ENCODE measurements around the gene LRRC14B.

LRRC14B gene

GRCh38 chr5:157126-157715 lies 34.1 kb upstream of the LRRC14B start:
- Mint-ChIP-seq H3K4me3 (no peak overlapping the region), H3K36me3 (ENCODE audit: low read depth) (peaks cover 26% of the 10 kb centered on the region), H3K27ac (no peak overlapping the region), H3K9me3 (no peaks in the 10 kb centered on the region), H3K27me3 (ENCODE audit: low read depth) (peaks cover 4% of the 10 kb centered on the region), H3K4me1 (peaks cover 45% of the 10 kb centered on the region)
- TF ChIP-seq CTCF (IDR thresholded peaks at IDR 0.05; ENCODE audit: unreplicated experiment in 3 of 3), result no peak

- H3K27ac Mint-ChIP-seq, result no peak overlapping the region
- H3K9me3 Mint-ChIP-seq, result no peaks in the 10 kb centered on the region
- peaks cover 4% of the 10 kb centered on the region for H3K27me3 Mint-ChIP-seq (ENCODE audit: low read depth)
- no peak overlapping the region for H3K4me3 Mint-ChIP-seq
- TF ChIP-seq CTCF (IDR thresholded peaks at IDR 0.05; ENCODE audit: unreplicated experiment in 3 of 3), result no peak
- H3K4me1 Mint-ChIP-seq, result peaks cover 45% of the 10 kb centered on the region
- H3K36me3 Mint-ChIP-seq (ENCODE audit: low read depth), result peaks cover 21% of the 10 kb centered on the region
Measured at GRCh38 chr5:157801-158200, 33.5 kb upstream of the LRRC14B start.

GRCh38 chr5:158807-159447 lies 32.4 kb upstream of the LRRC14B start:
- Mint-ChIP-seq H3K4me3 (no peak overlapping the region), H3K4me1 (peaks cover 45% of the 10 kb centered on the region), H3K27ac (peak overlapping the region in 1 of 3 experiments; percentile 23), H3K27me3 (ENCODE audit: low read depth) (peaks cover 4% of the 10 kb centered on the region), H3K36me3 (ENCODE audit: low read depth) (peaks cover 24% of the 10 kb centered on the region), H3K9me3 (no peaks in the 10 kb centered on the region)
- TF ChIP-seq CTCF (IDR thresholded peaks at IDR 0.05; ENCODE audit: unreplicated experiment in 3 of 3), result no peak

- peaks cover 7% of the 10 kb centered on the region for H3K27me3 Mint-ChIP-seq (ENCODE audit: low read depth)
- no peak for TF ChIP-seq CTCF (IDR thresholded peaks at IDR 0.05; ENCODE audit: unreplicated experiment in 3 of 3)
- H3K27ac Mint-ChIP-seq, result peak overlapping the region; percentile 20 to 77 (median 29)
- no peaks in the 10 kb centered on the region for H3K9me3 Mint-ChIP-seq
- peaks cover 26% of the 10 kb centered on the region for H3K36me3 Mint-ChIP-seq (ENCODE audit: low read depth)
- peak overlapping the region in 1 of 3 experiments; percentile 31 for H3K4me3 Mint-ChIP-seq
- peaks cover 40% of the 10 kb centered on the region for H3K4me1 Mint-ChIP-seq
Measured at GRCh38 chr5:159448-160172, 31.7 kb upstream of the LRRC14B start.

GRCh38 chr5:160173-160510 lies 31.2 kb upstream of the LRRC14B start:
- peaks cover 7% of the 10 kb centered on the region for H3K27me3 Mint-ChIP-seq (ENCODE audit: low read depth)
- no peak overlapping the region for H3K4me3 Mint-ChIP-seq
- peaks cover 20% of the 10 kb centered on the region for H3K36me3 Mint-ChIP-seq (ENCODE audit: low read depth)
- no peaks in the 10 kb centered on the region for H3K9me3 Mint-ChIP-seq
- no peak for TF ChIP-seq CTCF (IDR thresholded peaks at IDR 0.05; ENCODE audit: unreplicated experiment in 3 of 3)
- peaks cover 35% of the 10 kb centered on the region for H3K4me1 Mint-ChIP-seq
- peak overlapping the region; percentile 20 to 77 (median 29) for H3K27ac Mint-ChIP-seq
